Astrocyte (in vitro differentiated cells and primary cell): ENCODE measurements around the gene PDK3.

Experiments used
- EZH2 ChIP-seq: IDR thresholded peaks from 2 replicates; pipeline ENCODE4 v1.6.1; 2012; ENCODE audit warnings: mild to moderate bottlenecking, low read length, inconsistent platforms; ENCODE audit not compliant: insufficient read depth
- TF ChIP-seq, protein P1 (sequence below): IDR thresholded peaks from 2 replicates; pipeline ENCODE4 v1.5.1; 2011; ENCODE audit warnings: low read depth, mild to moderate bottlenecking, inconsistent platforms, low read length, moderate library complexity; ENCODE audit not compliant: insufficient read depth

GRCh38 chrX:24520472-24520871, 55.4 kb downstream of the PDK3 start:
- TF ChIP-seq EZH2, result no peak
- TF ChIP-seq, protein P1, sequence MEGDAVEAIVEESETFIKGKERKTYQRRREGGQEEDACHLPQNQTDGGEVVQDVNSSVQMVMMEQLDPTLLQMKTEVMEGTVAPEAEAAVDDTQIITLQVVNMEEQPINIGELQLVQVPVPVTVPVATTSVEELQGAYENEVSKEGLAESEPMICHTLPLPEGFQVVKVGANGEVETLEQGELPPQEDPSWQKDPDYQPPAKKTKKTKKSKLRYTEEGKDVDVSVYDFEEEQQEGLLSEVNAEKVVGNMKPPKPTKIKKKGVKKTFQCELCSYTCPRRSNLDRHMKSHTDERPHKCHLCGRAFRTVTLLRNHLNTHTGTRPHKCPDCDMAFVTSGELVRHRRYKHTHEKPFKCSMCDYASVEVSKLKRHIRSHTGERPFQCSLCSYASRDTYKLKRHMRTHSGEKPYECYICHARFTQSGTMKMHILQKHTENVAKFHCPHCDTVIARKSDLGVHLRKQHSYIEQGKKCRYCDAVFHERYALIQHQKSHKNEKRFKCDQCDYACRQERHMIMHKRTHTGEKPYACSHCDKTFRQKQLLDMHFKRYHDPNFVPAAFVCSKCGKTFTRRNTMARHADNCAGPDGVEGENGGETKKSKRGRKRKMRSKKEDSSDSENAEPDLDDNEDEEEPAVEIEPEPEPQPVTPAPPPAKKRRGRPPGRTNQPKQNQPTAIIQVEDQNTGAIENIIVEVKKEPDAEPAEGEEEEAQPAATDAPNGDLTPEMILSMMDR, result no peak
